Measurements from ENCODE around the gene CLPTM1. TPM values are rescaled to one million over a fixed set of nuclear protein-coding genes. Genes with fewer than 3 reads are reported as not detected.

Gene CLPTM1
- total RNA-seq, 4 donors from 2014 or later = 30.6 to 99.5 (median 64.2) TPM

GRCh38 chr19:45011959-45012358 lies 56.8 kb downstream of the CLPTM1 start:
- H3K4me1 ChIP-seq = no peaks in the 10 kb centered on the region
- H3K9me3 ChIP-seq = no peaks in the 10 kb centered on the region
- H3K27ac ChIP-seq = no peak overlapping the region
- intact Hi-C loops (cut with DNase I; ENCODE audit: low total_unique reads) = no loop called here
- TF ChIP-seq POLR2A (IDR thresholded peaks at IDR 0.05) (no peak), CTCF (IDR thresholded peaks at IDR 0.05) (no peak)
- H3K36me3 ChIP-seq = no peaks in the 10 kb centered on the region
- H3K27me3 ChIP-seq = no peaks in the 10 kb centered on the region
- DNase-seq = no peak
- H3K4me3 ChIP-seq = no peak overlapping the region

GRCh38 chr19:45016388-45017314 lies 61.5 kb downstream of the CLPTM1 start:
- Histone ChIP-seq H3K27me3 (no peaks in the 10 kb centered on the region), H3K9me3 (no peaks in the 10 kb centered on the region), H3K4me3 (no peak overlapping the region), H3K4me1 (no peaks in the 10 kb centered on the region), H3K36me3 (no peaks in the 10 kb centered on the region), H3K27ac (no peak overlapping the region)
- DNase-seq = peak in 1 of 2 donors; percentile 50
- intact Hi-C loops (cut with DNase I; ENCODE audit: low total_unique reads) = no loop called here
- TF ChIP-seq POLR2A (IDR thresholded peaks at IDR 0.05) (no peak), CTCF (IDR thresholded peaks at IDR 0.05) (peak; percentile 40 to 49 (median 42))

- Histone ChIP-seq H3K36me3 (no peaks in the 10 kb centered on the region), H3K27ac (no peak overlapping the region), H3K9me3 (no peaks in the 10 kb centered on the region), H3K4me1 (no peaks in the 10 kb centered on the region), H3K27me3 (no peaks in the 10 kb centered on the region), H3K4me3 (no peak overlapping the region)
- intact Hi-C loops (cut with DNase I; ENCODE audit: low total_unique reads) = no loop called here
- no peak for DNase-seq
- TF ChIP-seq POLR2A (IDR thresholded peaks at IDR 0.05) = no peak
- no peak for TF ChIP-seq CTCF (IDR thresholded peaks at IDR 0.05)
Observed at GRCh38 chr19:45019187-45019586, 64.0 kb downstream of the CLPTM1 start.

GRCh38 chr19:45020071-45020470 lies 64.9 kb downstream of the CLPTM1 start:
- Histone ChIP-seq H3K4me1 (no peaks in the 10 kb centered on the region), H3K27ac (no peak overlapping the region), H3K4me3 (no peak overlapping the region), H3K36me3 (no peaks in the 10 kb centered on the region), H3K9me3 (no peaks in the 10 kb centered on the region), H3K27me3 (no peaks in the 10 kb centered on the region)
- no peak for DNase-seq
- intact Hi-C loops (cut with DNase I; ENCODE audit: low total_unique reads) = no loop called here
- no peak for TF ChIP-seq POLR2A (IDR thresholded peaks at IDR 0.05)
- TF ChIP-seq CTCF (IDR thresholded peaks at IDR 0.05) = no peak

GRCh38 chr19:45021971-45022370 lies 66.8 kb downstream of the CLPTM1 start:
- no peak overlapping the region for H3K27ac ChIP-seq
- TF ChIP-seq POLR2A (IDR thresholded peaks at IDR 0.05) = no peak
- no peak for TF ChIP-seq CTCF (IDR thresholded peaks at IDR 0.05)
- H3K36me3 ChIP-seq = no peaks in the 10 kb centered on the region
- H3K27me3 ChIP-seq = no peaks in the 10 kb centered on the region
- DNase-seq = no peak
- H3K4me1 ChIP-seq = no peaks in the 10 kb centered on the region
- intact Hi-C loops (cut with DNase I; ENCODE audit: low total_unique reads) = no loop called here
- H3K9me3 ChIP-seq = no peaks in the 10 kb centered on the region
- no peak overlapping the region for H3K4me3 ChIP-seq
